Measurements from ENCODE around the gene SYNC. TPM values are rescaled to one million over a fixed set of nuclear protein-coding genes. Genes with fewer than 3 reads are reported as not detected.
"Not testable (repeated sequence)": the region's sequence is repeated elsewhere in the genome, so short reads cannot be mapped to it uniquely, and the experiment has no call there.

SYNC gene
- total and polyA plus RNA-seq, 9 of the 15 experiments (the other 6 are each of a cell fraction or from before 2014, with no cell fraction given) = 0.49 to 1.1 (median 0.87) TPM

GRCh38 chr1:32679993-32680392 is 22.6 kb downstream of the SYNC start:
- H3K4me1 ChIP-seq (replicated peaks in 1 of 2; ENCODE audit: control insufficient read depth in 2 of 2, insufficient read depth in 2 of 2, low read length in 2 of 2); H3K4me2 ChIP-seq (ENCODE audit: insufficient read depth, low read length); FAIRE-seq; CTCF ChIA-PET (ENCODE audit: low intra/inter-chr PET ratio); ATAC-seq; in situ Hi-C loops (cut with MboI); H3K27me3 ChIP-seq (ENCODE audit: control insufficient read depth in 2 of 2, insufficient read depth in 2 of 2, low read length in 2 of 2); H3K79me2 ChIP-seq (ENCODE audit: control insufficient read depth, insufficient read depth, low read length); H3K9me3 ChIP-seq (replicated peaks; ENCODE audit: control insufficient read depth, insufficient read depth, low read depth, low read length); H3K4me3 ChIP-seq; H3K9ac ChIP-seq (ENCODE audit: insufficient read depth in 1 of 2, low read depth in 2 of 2, low read length in 2 of 2); POLR2A ChIA-PET; DNase-seq (ENCODE audit: extremely low read depth in 1 of 4, low spot score in 3 of 4); intact Hi-C loops (cut with micrococcal nuclease); H2AFZ ChIP-seq (ENCODE audit: low read depth, low read length); H4K20me1 ChIP-seq (replicated peaks; ENCODE audit: control insufficient read depth, insufficient read depth, low read length); H3K27ac ChIP-seq (ENCODE audit: extremely low read depth, low read depth, low read length); H3K9me1 ChIP-seq (ENCODE audit: control insufficient read depth, insufficient read depth, low read length): not testable (repeated sequence)
- peaks cover 93% of the 10 kb centered on the region for H3K36me3 ChIP-seq (ENCODE audit: control insufficient read depth, insufficient read depth, low read length)
- BruUV-seq (replicated peaks) = TSS peak; percentile 37
- 86% methylated on average over 4 of the region's 4 CpGs for WGBS (ENCODE audit: insufficient coverage, low coverage, missing lambda C conversion rate)

- Histone ChIP-seq H3K9ac (ENCODE audit: insufficient read depth in 1 of 2, low read depth in 2 of 2, low read length in 2 of 2) (no peak overlapping the region), H3K9me1 (ENCODE audit: control insufficient read depth, insufficient read depth, low read length) (no peaks in the 10 kb centered on the region), H3K79me2 (ENCODE audit: control insufficient read depth, insufficient read depth, low read length) (no peaks in the 10 kb centered on the region), H2AFZ (ENCODE audit: low read depth, low read length) (no peak overlapping the region), H3K27ac (ENCODE audit: extremely low read depth, low read depth, low read length) (no peak overlapping the region), H4K20me1 (replicated peaks; ENCODE audit: control insufficient read depth, insufficient read depth, low read length) (no peaks in the 10 kb centered on the region), H3K9me3 (replicated peaks; ENCODE audit: control insufficient read depth, insufficient read depth, low read depth, low read length) (no peaks in the 10 kb centered on the region), H3K4me2 (ENCODE audit: insufficient read depth, low read length) (no peak overlapping the region), H3K27me3 (ENCODE audit: control insufficient read depth in 2 of 2, insufficient read depth in 2 of 2, low read length in 2 of 2) (no peaks in the 10 kb centered on the region), H3K36me3 (ENCODE audit: control insufficient read depth, insufficient read depth, low read length) (peaks cover 94% of the 10 kb centered on the region), H3K4me1 (replicated peaks in 1 of 2; ENCODE audit: control insufficient read depth in 2 of 2, insufficient read depth in 2 of 2, low read length in 2 of 2) (no peaks in the 10 kb centered on the region), H3K4me3 (no peak overlapping the region)
- CTCF ChIA-PET (ENCODE audit: low intra/inter-chr PET ratio) = no interaction called here
- intact Hi-C loops (cut with micrococcal nuclease) = no loop called here
- 62% methylated on average over 3 of the region's 3 CpGs for WGBS (ENCODE audit: insufficient coverage, low coverage, missing lambda C conversion rate)
- ATAC-seq = no peak
- POLR2A ChIA-PET = interaction anchor here (0.5 to 1.7 kb wide), 5 partner anchors 11 to 130 kb away, joined by 3 to 5 read pairs (median 3); no protein-coding TSS in a partner anchor
- in situ Hi-C loops (cut with MboI) = no loop called here
- BruUV-seq (replicated peaks) = no TSS peak
- DNase-seq (ENCODE audit: extremely low read depth in 1 of 4, low spot score in 3 of 4) = no peak
- FAIRE-seq = no peak
- TF ChIP-seq ZNF584 (CRISPR knock-in tag; IDR thresholded peaks at IDR 0.05; ENCODE audit: low read depth) = no peak
- TF ChIP-seq SNIP1 (IDR thresholded peaks at IDR 0.05; ENCODE audit: low read depth) = no peak
- TF ChIP-seq ZNF232 (CRISPR knock-in tag; IDR thresholded peaks at IDR 0.05) = no peak
- no peak for TF ChIP-seq E2F8 (IDR thresholded peaks at IDR 0.05; ENCODE audit: low read depth, partially characterized antibody)
- TF ChIP-seq ZBTB49 (CRISPR knock-in tag; IDR thresholded peaks at IDR 0.05; ENCODE audit: borderline replicate concordance) = no peak
- no peak for TF ChIP-seq ARID1B (IDR thresholded peaks at IDR 0.05)
- TF ChIP-seq HES1 (IDR thresholded peaks at IDR 0.05; ENCODE audit: low read depth) = no peak
- no peak for TF ChIP-seq L3MBTL2 (IDR thresholded peaks at IDR 0.05)
Measured at GRCh38 chr1:32676945-32677344, 25.6 kb downstream of the SYNC start.

Measured in K562 (cell line).